ENCODE measurements around the gene GNG4.
A peak's percentile ranks its signal among the peaks of the same experiment; 100 is the strongest.

Gene GNG4

DNA sequence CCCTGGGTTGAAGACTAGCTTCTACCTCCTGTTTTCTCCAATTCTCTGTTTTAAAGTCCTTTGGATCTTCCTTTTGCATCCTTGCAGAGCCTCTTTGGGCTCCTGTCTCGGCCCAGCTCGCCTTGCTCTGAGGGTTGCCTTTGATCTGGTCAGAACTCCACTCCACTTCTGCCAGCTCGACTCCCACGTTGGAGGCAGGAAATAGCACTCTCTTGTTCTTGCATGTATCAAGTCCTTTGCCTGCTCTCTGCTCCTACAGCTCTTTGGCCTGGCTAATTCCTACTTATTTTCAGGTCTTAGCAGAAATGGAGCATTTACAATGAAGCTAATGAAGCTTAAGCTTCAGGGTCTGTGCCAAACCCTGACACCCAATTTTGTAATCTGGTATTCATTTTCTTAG, 124.3 kb downstream of the GNG4 start:
- peak; percentile 53 for DNase-seq

GRCh38 chr1:235516862-235517446, 132.6 kb downstream of the GNG4 start:
- no peak for DNase-seq

DNA sequence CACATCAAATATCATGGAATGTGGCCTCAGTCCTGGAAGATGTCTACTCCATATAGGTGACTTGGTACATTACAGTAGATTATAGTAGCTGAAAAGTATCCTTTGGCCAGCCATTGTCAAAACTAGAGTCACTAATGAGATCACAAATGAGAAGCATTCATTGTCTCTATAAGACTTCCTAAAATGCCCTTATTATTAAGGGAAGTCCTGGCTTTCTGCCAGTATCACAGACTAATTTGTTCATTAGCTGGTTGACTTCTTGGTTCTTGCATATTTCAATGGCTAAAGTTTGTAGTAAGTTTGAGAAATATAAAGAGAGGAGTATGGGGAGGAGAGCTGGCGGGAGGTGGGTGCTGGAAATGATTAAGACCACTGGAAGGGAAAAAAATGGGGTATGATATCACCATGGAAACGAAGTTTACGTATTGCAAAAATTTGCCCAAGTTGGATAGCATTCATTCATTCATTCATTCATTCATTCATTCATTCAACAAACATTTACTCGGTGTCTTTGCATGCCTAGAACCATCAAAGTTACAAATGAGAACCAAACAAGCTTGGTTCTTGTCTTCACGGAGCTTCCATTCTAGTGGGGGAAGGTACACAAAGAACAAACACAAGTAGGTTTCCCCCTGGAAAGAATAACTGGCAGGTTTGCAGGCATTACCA, 133.6 kb downstream of the GNG4 start:
- DNase-seq = no peak

DNA sequence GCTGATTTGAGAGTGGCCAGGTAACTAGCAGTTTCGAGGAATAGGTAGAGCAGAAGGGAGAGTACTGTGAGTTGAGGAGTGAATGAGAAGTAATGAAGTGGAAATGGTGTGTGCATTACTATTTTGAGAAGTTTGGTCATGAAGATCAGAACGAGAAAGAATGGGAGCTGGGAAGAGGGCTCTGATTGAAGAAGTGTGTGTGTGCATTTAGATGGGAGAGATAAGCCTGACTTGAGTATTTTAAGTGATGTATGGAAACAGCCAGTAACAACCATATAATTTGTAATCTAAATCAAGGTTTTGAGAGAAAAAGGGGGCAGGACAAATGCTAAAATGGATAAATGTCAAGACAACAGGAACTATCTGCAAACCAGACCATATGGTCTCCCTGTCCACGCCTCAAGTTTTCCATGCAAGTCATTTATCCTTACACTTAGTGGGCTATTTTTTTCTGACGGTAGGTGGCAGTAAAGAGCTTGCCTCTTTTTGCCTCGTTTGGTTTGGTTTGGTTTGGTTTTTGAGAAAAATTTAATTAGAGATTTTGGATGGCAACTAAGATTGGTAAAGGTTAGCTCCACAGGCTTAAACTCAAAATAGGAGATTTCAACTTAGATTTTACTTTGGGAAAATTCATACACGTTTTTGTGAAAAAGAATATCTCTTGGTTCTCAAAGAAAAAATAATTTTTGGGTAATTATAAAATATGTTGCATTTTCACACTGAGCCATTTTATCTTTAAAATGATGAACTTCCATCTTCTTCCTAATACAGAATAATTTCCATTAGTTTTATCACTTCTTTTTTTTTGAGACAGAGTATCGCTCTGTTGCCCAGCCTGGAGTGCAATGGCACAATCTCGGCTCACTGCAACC, 135.9 kb downstream of the GNG4 start:
- DNase-seq = no peak

- peak; percentile 57 for DNase-seq
Measured at GRCh38 chr1:235511470-235512240, 137.9 kb downstream of the GNG4 start.

DNA sequence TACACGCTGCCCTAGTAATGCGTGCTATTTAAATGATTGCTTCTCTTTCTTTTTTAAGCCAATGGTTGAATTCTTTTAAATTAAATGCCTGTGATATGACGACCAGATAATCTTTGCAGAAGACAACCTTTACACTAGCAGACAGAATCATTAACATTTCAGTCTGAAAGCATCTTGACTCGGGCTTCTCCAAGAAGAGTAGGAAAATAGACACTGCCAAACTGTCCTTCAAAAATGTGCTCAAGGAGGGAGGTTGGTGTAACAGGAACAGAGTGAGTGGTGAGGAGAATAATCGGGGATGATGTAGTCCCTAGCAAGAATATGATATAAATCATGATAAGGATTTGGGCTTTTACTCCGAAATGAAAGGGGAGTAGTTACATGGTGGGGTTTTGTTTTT, 138.8 kb downstream of the GNG4 start:
- DNase-seq = no peak

DNA sequence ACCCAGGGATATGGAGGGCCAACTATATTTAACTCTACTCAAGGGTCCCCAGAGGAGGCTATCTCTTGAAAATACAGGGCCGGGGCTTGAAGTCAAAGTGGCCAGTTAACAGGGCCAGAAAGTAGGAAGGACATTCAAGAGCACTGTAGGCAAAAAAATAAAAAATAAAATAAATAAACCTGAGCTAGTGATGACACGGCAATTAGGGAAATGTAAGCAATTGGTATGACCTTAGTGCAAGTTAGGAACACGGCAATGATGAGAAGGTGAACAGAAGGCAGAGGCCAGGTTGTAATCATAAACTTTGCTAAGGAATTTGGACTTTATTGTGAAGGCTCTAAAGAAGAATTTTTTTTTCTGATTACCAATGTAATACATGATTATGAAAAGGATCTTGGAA, 142.0 kb downstream of the GNG4 start:
- DNase-seq = no peak

DNA sequence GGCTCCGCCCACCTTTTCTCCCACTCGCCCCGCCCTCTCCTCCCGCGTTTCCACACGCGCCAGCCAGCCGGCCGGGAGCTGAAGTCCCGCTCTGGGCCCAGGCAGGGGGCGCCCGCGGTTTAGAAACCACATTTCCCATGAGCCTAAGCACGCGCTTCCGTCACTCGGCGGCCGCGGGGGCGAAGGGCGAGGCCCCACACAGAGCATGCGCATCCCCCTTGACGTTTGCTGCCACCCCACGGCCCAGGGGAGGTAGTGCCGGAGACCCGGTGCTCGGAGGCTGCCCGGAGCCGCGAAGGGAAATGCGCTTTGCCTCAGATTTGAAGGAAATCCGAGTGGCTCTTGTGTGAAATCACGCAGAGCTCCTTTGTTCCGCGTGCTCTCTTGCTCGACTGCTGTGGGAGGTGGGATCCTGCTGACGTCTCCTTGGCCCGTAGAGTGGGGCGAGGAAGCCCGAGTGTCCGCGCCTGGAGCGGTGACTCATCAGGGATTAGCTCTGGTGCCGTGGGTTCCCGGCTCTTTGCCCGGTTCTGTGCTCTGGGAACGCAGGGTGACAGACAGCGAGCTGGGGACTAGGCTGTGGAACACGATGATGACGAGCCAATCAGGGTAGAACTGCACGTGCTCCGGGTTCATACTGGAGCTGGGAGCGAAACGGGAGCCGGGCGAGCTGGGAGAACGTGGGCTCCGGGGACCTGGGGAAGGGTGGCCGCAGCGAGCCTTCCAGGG, 144.9 kb downstream of the GNG4 start:
- DNase-seq = peak; percentile 99

DNA sequence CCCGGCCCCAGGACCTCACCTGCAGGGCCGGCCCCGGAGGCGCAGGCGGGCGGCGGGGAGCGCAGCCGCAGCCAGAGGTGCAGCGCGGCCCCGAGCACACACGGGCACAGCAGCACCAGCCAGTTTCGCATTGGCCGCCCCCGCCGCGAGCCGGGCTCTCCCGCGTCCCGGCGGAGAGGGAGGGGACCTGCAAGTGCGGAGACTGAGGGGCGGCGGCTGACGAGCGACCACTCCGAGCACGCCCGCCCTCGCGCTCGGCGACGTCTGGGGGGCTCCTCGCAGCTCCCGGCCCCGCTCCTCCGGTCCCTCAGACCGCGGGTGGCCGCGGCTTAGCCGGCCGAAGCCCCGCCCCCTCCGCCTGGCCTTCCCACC, 145.5 kb downstream of the GNG4 start, which contains the start of gene B3GALNT2:
TSS of gene B3GALNT2 (minus strand) at position 331 of the 372 bp plus-strand sequence. CDS start at position 131, 200 bp downstream.
- DNase-seq = no peak

- DNase-seq = peak; percentile 83
Measured at GRCh38 chr1:235503403-235504121, 146.0 kb downstream of the GNG4 start.

DNA sequence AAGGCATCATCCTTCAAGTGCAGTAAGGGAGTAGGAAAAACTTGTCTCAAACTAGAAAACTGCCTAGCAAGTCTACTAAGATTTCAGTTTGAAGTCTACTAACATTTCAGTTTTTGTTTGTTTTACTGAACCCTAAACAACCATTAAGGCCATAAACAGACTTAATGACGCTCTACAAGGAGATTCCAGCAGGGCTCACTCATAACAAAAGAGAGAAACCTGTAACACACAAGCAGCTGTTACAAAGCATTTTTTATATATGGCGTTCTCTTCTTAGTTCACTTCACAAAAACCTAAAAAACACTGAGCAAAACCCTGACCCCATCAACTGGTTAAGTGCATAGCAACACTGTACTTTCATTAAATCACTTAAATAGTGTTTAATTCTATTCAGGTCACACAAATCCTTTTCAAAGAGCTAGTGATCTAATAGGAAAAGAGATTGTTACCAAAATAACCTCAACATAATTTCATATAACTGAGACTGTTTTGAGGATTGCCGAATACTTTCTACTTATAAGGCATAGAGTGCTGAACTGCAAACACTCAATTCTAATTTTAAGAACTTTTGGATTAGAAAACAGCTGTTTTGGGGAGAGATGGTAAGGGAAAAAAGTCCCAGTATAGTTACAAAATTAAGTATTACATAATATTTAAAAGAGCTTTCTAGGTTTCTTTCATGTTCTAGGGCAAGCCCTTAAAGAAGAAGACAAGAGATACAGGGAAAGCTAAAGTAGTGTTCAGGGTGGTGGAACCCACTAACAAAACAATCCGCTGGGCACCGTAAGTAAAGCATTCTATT, 146.8 kb downstream of the GNG4 start:
- DNase-seq = no peak

GRCh38 chr1:235500971-235501540, 148.5 kb downstream of the GNG4 start:
- DNase-seq = no peak

Measured in islet precursor cell (in vitro differentiated cells).